Activated T-helper 17 cell treated with anti-CD3 and anti-CD28 coated beads, Interleukin-2, amount 50 U/mL, for 72 hours (primary cell): ENCODE results near the gene CTCF. TPM values are rescaled to one million over a fixed set of nuclear protein-coding genes. Genes with fewer than 3 reads are reported as not detected.
A peak's percentile ranks its signal among the peaks of the same experiment; 100 is the strongest.

ENCODE experiments used
- ATAC-seq: fragments of 150-1000 bp; cut with Tn5 transposase; replicated peaks from 2 replicates; pipeline ENCODE4 v1.10.0; 2021; ENCODE audit warnings: mild to moderate bottlenecking, moderate library complexity
- H3K27ac Mint-ChIP-seq: one replicate; pipeline ENCODE4 v1.8.0; 2022; ENCODE audit warnings: mixed read lengths
- H3K27me3 Mint-ChIP-seq: one replicate; pipeline ENCODE4 v1.8.0; 2022; ENCODE audit warnings: mixed read lengths
- H3K36me3 Mint-ChIP-seq: one replicate; pipeline ENCODE4 v1.8.0; 2022; ENCODE audit warnings: low read depth, mild to moderate bottlenecking, mixed read lengths
- H3K4me1 Mint-ChIP-seq: one replicate; pipeline ENCODE4 v1.8.0; 2022; ENCODE audit warnings: mixed read lengths
- H3K4me3 Mint-ChIP-seq: one replicate; pipeline ENCODE4 v1.8.0; 2022; ENCODE audit warnings: mild to moderate bottlenecking, mixed read lengths
- H3K9me3 Mint-ChIP-seq: one replicate; pipeline ENCODE4 v1.8.0; 2022; ENCODE audit warnings: mixed read lengths
- total RNA-seq, 2 donors: library from RNA; stranded (reverse); gene quantifications; one replicate each; pipeline ENCODE4 v1.2.3, GENCODE V29; 2022

The CTCF gene
- total RNA-seq, 2 donors from 2014 or later: 41.2 to 49.4 TPM

DNA sequence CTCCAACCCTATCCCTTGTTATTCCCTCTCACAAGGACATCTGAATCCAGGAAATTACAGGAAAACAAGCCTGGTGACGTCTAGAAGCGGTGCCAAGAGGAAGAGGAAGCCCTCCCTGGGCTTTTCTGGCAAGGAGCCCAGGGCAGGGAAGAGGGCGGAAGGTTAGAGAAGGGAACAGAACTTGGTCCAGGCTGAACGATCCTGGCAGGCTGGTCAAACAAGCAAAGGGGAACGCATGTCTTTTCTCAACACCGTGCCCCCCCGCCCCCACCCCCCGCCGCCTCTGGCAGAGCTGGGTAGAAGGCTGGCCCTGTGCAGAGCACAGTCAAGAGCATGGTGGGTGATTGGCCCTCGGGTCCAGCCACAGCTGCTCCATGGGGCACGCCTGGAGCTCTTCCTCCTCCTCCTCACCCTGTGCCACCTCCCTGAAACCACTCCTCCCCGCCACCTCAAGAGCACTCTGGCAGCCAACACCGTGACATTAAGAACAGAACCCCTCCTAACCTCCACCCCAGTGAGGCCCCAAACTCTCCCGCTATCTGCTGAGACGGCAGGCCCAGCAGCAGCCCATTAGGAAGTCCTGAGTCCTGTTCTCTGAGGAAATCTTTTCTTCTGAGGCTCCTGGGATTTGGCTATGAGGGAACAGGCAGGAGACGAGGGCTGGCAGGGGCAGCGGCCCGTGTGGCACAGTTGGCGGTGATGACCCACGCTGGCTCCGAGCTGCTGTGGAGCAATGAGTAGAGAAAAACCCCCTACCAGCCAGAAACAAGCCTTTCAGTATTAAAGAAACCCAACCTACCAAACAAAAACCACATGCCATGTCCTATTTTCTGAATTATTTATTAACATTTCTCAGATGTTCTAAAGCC is 111.6 kb downstream of the CTCF start:
- Mint-ChIP-seq H3K36me3 (no peaks in the 10 kb centered on the region), H3K4me3 (no peak overlapping the region), H3K4me1 (peaks cover 5% of the 10 kb centered on the region), H3K27ac (peak overlapping the region; percentile 75), H3K27me3 (no peaks in the 10 kb centered on the region), H3K9me3 (no peaks in the 10 kb centered on the region)
- ATAC-seq: no peak

DNA sequence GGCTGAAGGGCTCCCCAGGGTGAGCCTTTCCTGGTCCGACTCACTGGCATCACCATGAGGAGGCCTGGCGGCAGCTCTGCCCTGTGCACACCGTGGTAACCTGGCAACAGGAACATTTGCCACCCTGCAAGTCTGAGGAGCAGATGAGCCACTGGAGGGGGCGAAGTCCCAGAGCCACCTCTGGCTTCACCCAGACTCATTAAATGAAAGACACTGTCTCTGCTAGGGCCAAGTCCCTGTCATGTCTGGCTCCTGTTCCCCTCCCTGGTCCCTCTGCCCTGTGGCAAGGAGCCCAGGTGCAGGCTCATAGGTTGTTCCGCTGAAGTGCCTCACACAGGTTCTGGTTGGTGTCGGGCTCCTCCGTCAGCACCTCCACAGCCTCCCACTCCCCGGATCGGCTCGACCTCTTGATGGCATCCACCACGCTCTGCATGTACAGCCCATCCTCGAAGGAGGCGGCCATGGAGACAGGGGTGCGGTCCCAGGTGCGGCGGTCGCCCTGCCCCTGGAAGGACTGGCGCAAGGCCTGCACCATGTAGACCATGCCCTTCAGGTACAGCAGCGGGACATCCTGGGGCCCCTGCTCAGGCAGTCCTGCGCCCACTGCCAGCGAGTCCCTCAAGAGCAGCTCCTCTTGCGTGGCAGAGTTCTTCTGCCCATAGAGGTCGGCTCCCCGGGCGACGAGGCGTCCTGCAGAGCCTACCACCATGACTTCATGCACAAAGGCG is 112.7 kb downstream of the CTCF start:
- ATAC-seq: no peak

DNA sequence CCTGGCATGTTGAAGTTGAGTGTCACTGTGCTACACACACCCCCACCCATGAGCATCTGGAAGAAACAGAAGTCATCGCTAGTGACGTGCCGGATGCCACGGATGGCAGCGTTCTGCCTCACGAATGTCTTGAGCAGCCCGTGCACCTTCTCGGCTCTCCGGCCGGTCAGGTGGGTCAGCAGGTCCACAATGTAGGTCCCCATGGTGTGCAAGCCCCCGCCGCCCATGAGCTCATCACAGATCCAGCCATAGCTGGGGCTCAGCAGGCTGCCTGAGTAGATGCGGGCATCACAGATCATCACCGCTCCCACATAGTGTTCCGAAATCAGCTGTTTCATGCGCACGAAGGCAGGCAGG is 113.2 kb downstream of the CTCF start:
- Mint-ChIP-seq H3K27me3 (no peaks in the 10 kb centered on the region), H3K4me3 (no peak overlapping the region), H3K9me3 (no peaks in the 10 kb centered on the region), H3K4me1 (no peaks in the 10 kb centered on the region), H3K36me3 (no peaks in the 10 kb centered on the region), H3K27ac (no peak overlapping the region)
- no peak for ATAC-seq

More for the DNA sequence above, 112.7 kb downstream of the CTCF start:
- no peaks in the 10 kb centered on the region for H3K9me3 Mint-ChIP-seq
- H3K36me3 Mint-ChIP-seq: no peaks in the 10 kb centered on the region
- H3K27me3 Mint-ChIP-seq: no peaks in the 10 kb centered on the region
- H3K27ac Mint-ChIP-seq: peak overlapping the region; percentile 75
- H3K4me1 Mint-ChIP-seq: peaks cover under 1% of the 10 kb centered on the region
- no peak overlapping the region for H3K4me3 Mint-ChIP-seq

DNA sequence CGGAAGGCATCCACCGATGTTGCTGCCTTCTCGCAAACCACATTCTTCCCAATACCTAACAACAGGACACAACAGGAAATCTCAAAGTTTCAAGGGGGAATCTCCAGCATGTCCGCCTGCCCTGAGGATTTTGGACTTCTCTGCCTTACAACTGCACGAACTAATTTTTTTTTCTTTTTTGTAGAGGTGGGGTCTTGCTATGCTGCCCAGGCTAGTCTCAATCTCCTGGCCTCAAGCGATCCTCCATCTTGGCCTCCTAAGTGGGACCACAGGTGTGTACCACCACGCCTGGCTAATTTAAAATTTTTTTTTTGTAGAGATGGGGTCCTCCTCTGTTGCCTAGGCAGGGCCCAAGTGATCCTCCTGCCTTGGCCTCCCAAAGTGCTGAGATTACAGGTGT is 113.7 kb downstream of the CTCF start:
- H3K4me3 Mint-ChIP-seq: no peak overlapping the region
- no peak for ATAC-seq

DNA sequence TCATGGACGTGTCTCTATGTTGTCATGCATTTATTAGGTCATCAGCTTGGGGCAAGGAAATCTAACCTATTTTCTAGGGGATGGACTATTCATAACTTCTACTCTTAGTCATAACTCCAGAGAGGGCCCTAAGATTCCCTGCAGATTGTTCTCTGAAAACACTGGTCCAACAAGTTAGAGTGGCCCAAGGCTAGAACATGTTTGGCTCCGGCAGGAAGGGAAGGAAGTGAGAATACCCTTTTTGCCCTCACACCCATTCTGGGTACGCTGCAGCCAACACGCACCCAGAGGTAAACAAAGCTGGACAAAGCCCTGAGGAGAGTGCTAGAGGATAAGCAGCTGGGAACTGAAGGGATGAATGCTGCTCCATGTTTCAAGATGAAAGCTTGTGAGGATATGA is 114.2 kb downstream of the CTCF start:
- H3K4me3 Mint-ChIP-seq: no peak overlapping the region
- H3K36me3 Mint-ChIP-seq: no peaks in the 10 kb centered on the region
- no peak overlapping the region for H3K27ac Mint-ChIP-seq
- H3K27me3 Mint-ChIP-seq: no peaks in the 10 kb centered on the region
- no peaks in the 10 kb centered on the region for H3K4me1 Mint-ChIP-seq
- no peak for ATAC-seq
- no peaks in the 10 kb centered on the region for H3K9me3 Mint-ChIP-seq

More for the DNA sequence above, 113.7 kb downstream of the CTCF start:
- Mint-ChIP-seq H3K36me3 (no peaks in the 10 kb centered on the region), H3K9me3 (no peaks in the 10 kb centered on the region), H3K27ac (no peak overlapping the region), H3K4me1 (no peaks in the 10 kb centered on the region), H3K27me3 (no peaks in the 10 kb centered on the region)

DNA sequence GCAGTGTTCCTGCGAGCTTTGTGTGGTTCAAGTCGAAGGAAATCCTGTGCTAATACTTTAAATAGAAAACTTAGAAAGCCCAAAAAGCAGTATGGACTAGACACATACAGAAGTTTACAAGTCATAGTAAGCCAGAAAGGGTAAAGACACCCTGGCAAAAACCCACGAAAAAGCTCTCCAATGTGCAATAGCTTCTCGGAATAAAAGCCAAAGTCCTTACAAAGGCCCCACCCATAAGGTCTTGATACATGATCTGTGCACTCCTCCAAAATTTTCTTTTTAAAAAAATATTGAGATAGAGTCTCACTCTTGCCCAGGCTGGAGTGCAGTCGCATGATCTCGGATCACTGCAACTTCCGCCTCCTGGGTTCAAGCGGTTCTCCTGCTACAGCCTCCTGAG is 114.6 kb downstream of the CTCF start:
- Mint-ChIP-seq H3K4me3 (no peak overlapping the region), H3K9me3 (no peaks in the 10 kb centered on the region), H3K4me1 (no peaks in the 10 kb centered on the region), H3K27me3 (no peaks in the 10 kb centered on the region), H3K36me3 (no peaks in the 10 kb centered on the region), H3K27ac (no peak overlapping the region)
- no peak for ATAC-seq

GRCh38 chr16:67677712-67678111 is 115.4 kb downstream of the CTCF start:
- peak overlapping the region; percentile 17 for H3K27ac Mint-ChIP-seq
- no peak overlapping the region for H3K4me3 Mint-ChIP-seq
- no peaks in the 10 kb centered on the region for H3K4me1 Mint-ChIP-seq
- H3K36me3 Mint-ChIP-seq: peaks cover 5% of the 10 kb centered on the region
- ATAC-seq: no peak
- H3K9me3 Mint-ChIP-seq: no peaks in the 10 kb centered on the region
- H3K27me3 Mint-ChIP-seq: no peaks in the 10 kb centered on the region

DNA sequence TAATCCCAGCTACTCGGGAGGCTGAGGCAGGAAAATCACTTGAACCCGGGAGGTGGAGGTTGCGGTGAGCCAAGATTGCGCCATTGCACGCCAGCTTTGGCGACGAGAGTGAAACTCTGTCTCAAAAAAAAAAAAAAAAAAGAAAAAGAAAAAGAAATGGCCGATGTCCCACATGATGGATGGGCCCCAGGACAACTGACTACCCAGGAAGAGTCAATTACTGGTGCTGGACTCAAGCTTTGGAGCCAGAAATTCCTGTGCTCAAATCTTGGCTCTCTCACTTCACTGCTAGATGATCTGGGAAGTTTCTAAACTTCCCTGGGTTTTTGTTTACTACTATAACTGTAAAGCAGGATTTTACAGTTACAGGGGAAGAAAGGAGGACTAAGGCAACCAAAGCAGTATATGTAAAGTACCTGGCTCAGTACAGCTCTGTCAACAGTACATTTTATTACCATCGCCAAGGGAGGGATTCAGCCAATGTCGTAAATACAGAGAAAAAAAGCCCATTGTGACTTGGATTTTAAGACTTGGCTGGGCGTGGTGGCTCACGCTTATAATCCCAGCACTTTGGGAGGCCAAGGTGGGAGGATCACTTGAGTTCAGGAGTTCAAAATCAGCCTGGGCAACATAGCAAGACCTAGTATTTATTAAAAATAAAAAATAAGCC is 116.2 kb downstream of the CTCF start:
- H3K27me3 Mint-ChIP-seq: no peaks in the 10 kb centered on the region
- peaks cover 12% of the 10 kb centered on the region for H3K36me3 Mint-ChIP-seq
- ATAC-seq: no peak
- H3K27ac Mint-ChIP-seq: peak overlapping the region; percentile 17
- H3K9me3 Mint-ChIP-seq: no peaks in the 10 kb centered on the region
- peaks cover 1% of the 10 kb centered on the region for H3K4me1 Mint-ChIP-seq
- no peak overlapping the region for H3K4me3 Mint-ChIP-seq

GRCh38 chr16:67679935-67680897 is 117.9 kb downstream of the CTCF start:
- no peaks in the 10 kb centered on the region for H3K27me3 Mint-ChIP-seq
- peaks cover 20% of the 10 kb centered on the region for H3K36me3 Mint-ChIP-seq
- no peak overlapping the region for H3K27ac Mint-ChIP-seq
- no peak for ATAC-seq
- peaks cover 6% of the 10 kb centered on the region for H3K4me1 Mint-ChIP-seq
- no peaks in the 10 kb centered on the region for H3K9me3 Mint-ChIP-seq
- H3K4me3 Mint-ChIP-seq: no peak overlapping the region

GRCh38 chr16:67683767-67684166 is 121.4 kb downstream of the CTCF start:
- ATAC-seq: no peak
- Mint-ChIP-seq H3K27me3 (no peaks in the 10 kb centered on the region), H3K9me3 (no peaks in the 10 kb centered on the region), H3K4me3 (no peak overlapping the region), H3K36me3 (peaks cover 25% of the 10 kb centered on the region), H3K27ac (peak overlapping the region; percentile 67), H3K4me1 (peaks cover 16% of the 10 kb centered on the region)

GRCh38 chr16:67685388-67686112 is 123.2 kb downstream of the CTCF start:
- peak overlapping the region; percentile 63 for H3K27ac Mint-ChIP-seq
- peaks cover 16% of the 10 kb centered on the region for H3K4me1 Mint-ChIP-seq
- no peaks in the 10 kb centered on the region for H3K9me3 Mint-ChIP-seq
- peaks cover 25% of the 10 kb centered on the region for H3K36me3 Mint-ChIP-seq
- peak overlapping the region; percentile 39 for H3K4me3 Mint-ChIP-seq
- H3K27me3 Mint-ChIP-seq: no peaks in the 10 kb centered on the region
- no peak for ATAC-seq
